Natural killer cell (primary cell): ENCODE results near the gene PCDHA3. TPM values are rescaled to one million over a fixed set of nuclear protein-coding genes. Genes with fewer than 3 reads are reported as not detected.
"Not testable (repeated sequence)": the region's sequence is repeated elsewhere in the genome, so short reads cannot be mapped to it uniquely, and the experiment has no call there.

Experiments used
- ATAC-seq, 3 donors: fragments of 150-1000 bp in 2 of 3; fragments of 200-7000 bp in 1 of 3; cut with Tn5 transposase; 1 replicate in 1 of 3; 2 replicates in 2 of 3; pipeline ENCODE4 v1.10.0; 2021; ENCODE audit warnings: mild to moderate bottlenecking in 2 of 3, moderate library complexity in 2 of 3
- DNase-seq, 2 donors: peaks; one replicate each; pipeline versions ENCODE4 v3.0.0 to v3.0.0-alpha.2; 2013 to 2021; ENCODE audit warnings: mixed read lengths in 1 of 2
- H3K27ac ChIP-seq: one replicate; pipeline ENCODE4 v1.5.1; 2013; ENCODE audit warnings: mild to moderate bottlenecking, low read length
- H3K27me3 ChIP-seq: one replicate; pipeline ENCODE4 v1.6.1; 2013; ENCODE audit warnings: low read length; ENCODE audit not compliant: control insufficient read depth, insufficient read depth
- H3K36me3 ChIP-seq: one replicate; pipeline ENCODE4 v1.6.1; 2013; ENCODE audit warnings: low read length; ENCODE audit not compliant: control insufficient read depth, insufficient read depth
- H3K4me1 ChIP-seq: one replicate; pipeline ENCODE4 v1.6.1; 2013; ENCODE audit warnings: low read length; ENCODE audit not compliant: control insufficient read depth, insufficient read depth
- H3K4me3 ChIP-seq: one replicate; pipeline ENCODE4 v1.5.1; 2013; ENCODE audit warnings: low read length
- H3K9me3 ChIP-seq: one replicate; pipeline ENCODE4 v1.6.1; 2013; ENCODE audit warnings: low read length; ENCODE audit not compliant: control insufficient read depth, insufficient read depth
- H3K27ac Mint-ChIP-seq, 2 donors: one replicate each; pipeline ENCODE4 v1.8.0; 2022; ENCODE audit warnings: mild to moderate bottlenecking in 2 of 2, mixed read lengths in 2 of 2, moderate library complexity in 1 of 2
- H3K27me3 Mint-ChIP-seq, 2 donors: one replicate each; pipeline ENCODE4 v1.8.0; 2022; ENCODE audit warnings: low read depth in 2 of 2, mixed read lengths in 2 of 2
- H3K36me3 Mint-ChIP-seq: one replicate; pipeline ENCODE4 v1.8.0; 2022; ENCODE audit warnings: mixed read lengths
- H3K4me1 Mint-ChIP-seq, 2 donors: one replicate each; pipeline ENCODE4 v1.8.0; 2022; ENCODE audit warnings: mixed read lengths in 2 of 2
- H3K4me3 Mint-ChIP-seq: one replicate; pipeline ENCODE4 v1.8.0; 2022; ENCODE audit warnings: mild to moderate bottlenecking, moderate library complexity, mixed read lengths
- H3K9me3 Mint-ChIP-seq, 2 donors: one replicate each; pipeline ENCODE4 v1.8.0; 2022; ENCODE audit warnings: mixed read lengths in 2 of 2
- WGBS: methylation state at CpG from one replicate; pipeline ENCODE4 v1.1.7; 2013; ENCODE audit warnings: missing lambda C conversion rate; ENCODE audit not compliant: insufficient coverage; 5-methylcytosine and 5-hydroxymethylcytosine counted together
- intact Hi-C: fragments of 100-400 bp; cut with micrococcal nuclease; formaldehyde crosslinking; loops from one replicate; pipeline ENCODE4 v1.14.2; 2022
- total RNA-seq, 4 donors: library from RNA; stranded (reverse); fragments of 120-200 nt in 1 of 4; gene quantifications; one replicate each; pipeline versions ENCODE4 v1.2.3 to v1.2.4, GENCODE V29; 2013 to 2022

PCDHA3 gene
- total RNA-seq, 3 donors from 2014 or later (not counting 1 experiment from before 2014, with no cell fraction given): not detected

DNA sequence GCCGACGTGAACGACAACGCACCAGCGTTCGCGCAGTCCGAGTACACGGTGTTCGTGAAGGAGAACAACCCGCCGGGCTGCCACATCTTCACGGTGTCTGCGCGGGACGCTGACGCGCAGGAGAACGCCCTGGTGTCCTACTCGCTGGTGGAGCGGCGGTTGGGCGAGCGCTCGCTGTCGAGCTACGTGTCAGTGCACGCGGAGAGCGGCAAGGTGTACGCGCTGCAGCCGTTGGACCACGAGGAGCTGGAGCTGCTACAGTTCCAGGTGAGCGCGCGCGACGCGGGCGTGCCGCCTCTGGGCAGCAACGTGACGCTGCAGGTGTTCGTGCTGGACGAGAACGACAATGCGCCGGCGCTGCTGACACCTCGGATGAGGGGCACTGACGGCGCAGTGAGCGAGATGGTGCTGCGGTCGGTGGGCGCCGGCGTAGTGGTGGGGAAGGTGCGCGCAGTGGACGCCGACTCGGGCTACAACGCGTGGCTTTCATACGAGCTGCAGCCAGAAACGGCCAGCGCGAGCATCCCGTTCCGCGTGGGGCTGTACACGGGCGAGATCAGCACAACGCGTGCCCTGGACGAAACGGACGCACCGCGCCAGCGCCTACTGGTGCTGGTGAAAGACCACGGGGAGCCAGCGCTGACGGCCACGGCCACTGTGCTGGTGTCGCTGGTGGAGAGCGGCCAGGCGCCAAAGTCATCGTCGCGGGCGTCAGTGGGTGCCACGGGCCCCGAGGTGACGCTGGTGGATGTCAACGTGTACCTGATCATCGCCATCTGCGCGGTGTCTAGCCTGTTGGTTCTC is 49.2 kb downstream of the PCDHA3 start:
- DNase-seq, intact Hi-C loops, ATAC-seq, H3K4me1 ChIP-seq, H3K27me3 Mint-ChIP-seq, H3K27me3 ChIP-seq, H3K27ac Mint-ChIP-seq, H3K4me1 Mint-ChIP-seq, H3K9me3 Mint-ChIP-seq, H3K4me3 ChIP-seq, H3K36me3 Mint-ChIP-seq, H3K36me3 ChIP-seq, H3K4me3 Mint-ChIP-seq, H3K27ac ChIP-seq: not testable (repeated sequence)
- peaks cover 11% of the 10 kb centered on the region for H3K9me3 ChIP-seq
- 53% methylated on average over 101 of the region's 101 CpGs for WGBS

Other genes with a start within 250 kb of the PCDHA3 start
- gene SRA1, start 243.6 kb upstream of the PCDHA3 start, total RNA-seq: 10 to 100 TPM; 42.2 to 66.4 (median 59.4) TPM
- gene APBB3, start 236.5 kb upstream of the PCDHA3 start, total RNA-seq: 10 to 100 TPM; 44.0 to 44.9 (median 44.4) TPM
- gene SLC35A4, start 236.2 kb upstream of the PCDHA3 start, total RNA-seq: 10 to 100 TPM; 63.1 to 76.1 (median 72.3) TPM
- gene CD14, start 167.9 kb upstream of the PCDHA3 start, total RNA-seq: 10 to 100 TPM in 1 of 3 donors, 1 to 10 TPM in 2; 1.4 to 15.9 (median 7.0) TPM
- gene TMCO6, start 161.6 kb upstream of the PCDHA3 start, total RNA-seq: 10 to 100 TPM; 17.9 to 19.5 (median 18.8) TPM
- 10 to 100 TPM; 41.0 to 48.3 (median 42.8) TPM for gene NDUFA2, start 153.4 kb upstream of the PCDHA3 start, total RNA-seq
- gene IK, start 153.2 kb upstream of the PCDHA3 start, total RNA-seq: 100 to 1,000 TPM; 144 to 204 (median 148) TPM
- 10 to 100 TPM; 42.3 to 45.1 (median 43.3) TPM for gene WDR55, start 136.2 kb upstream of the PCDHA3 start, total RNA-seq
- gene DND1, start 127.5 kb upstream of the PCDHA3 start, total RNA-seq: 1 to 10 TPM in 2 of 3 donors, under 1 TPM in 1; 0.90 to 1.1 (median 1.1) TPM
- gene HARS1, start 109.7 kb upstream of the PCDHA3 start, total RNA-seq: 10 to 100 TPM; 62.4 to 73.8 (median 68.3) TPM
- gene HARS2, start 109.6 kb upstream of the PCDHA3 start, total RNA-seq: 10 to 100 TPM; 42.5 to 48.4 (median 45.6) TPM
- gene ZMAT2, start 100.6 kb upstream of the PCDHA3 start, total RNA-seq: 10 to 100 TPM; 47.0 to 50.4 (median 49.5) TPM
- gene PCDHA1, start 14.9 kb upstream of the PCDHA3 start, total RNA-seq: not detected
- not detected for gene PCDHA2, start 6.2 kb upstream of the PCDHA3 start, total RNA-seq
- gene PCDHA4, start 6.0 kb downstream of the PCDHA3 start, total RNA-seq: not detected
- not detected for gene PCDHA5, start 20.6 kb downstream of the PCDHA3 start, total RNA-seq
- not detected for gene PCDHA6, start 26.9 kb downstream of the PCDHA3 start, total RNA-seq
- gene PCDHA7, start 33.2 kb downstream of the PCDHA3 start, total RNA-seq: not detected
- gene PCDHA8, start 40.1 kb downstream of the PCDHA3 start, total RNA-seq: not detected
- gene PCDHA9, start 47.3 kb downstream of the PCDHA3 start, total RNA-seq: not detected
- not detected for gene PCDHA10, start 54.8 kb downstream of the PCDHA3 start, total RNA-seq
- gene PCDHA11, start 67.9 kb downstream of the PCDHA3 start, total RNA-seq: not detected
- gene PCDHA12, start 74.3 kb downstream of the PCDHA3 start, total RNA-seq: not detected
- gene PCDHA13, start 81.1 kb downstream of the PCDHA3 start, total RNA-seq: not detected
- gene PCDHAC1, start 125.2 kb downstream of the PCDHA3 start, total RNA-seq: not detected
- not detected for gene PCDHAC2, start 165.4 kb downstream of the PCDHA3 start, total RNA-seq